Measurements from ENCODE around the gene PALS1.

The PALS1 gene

DNA sequence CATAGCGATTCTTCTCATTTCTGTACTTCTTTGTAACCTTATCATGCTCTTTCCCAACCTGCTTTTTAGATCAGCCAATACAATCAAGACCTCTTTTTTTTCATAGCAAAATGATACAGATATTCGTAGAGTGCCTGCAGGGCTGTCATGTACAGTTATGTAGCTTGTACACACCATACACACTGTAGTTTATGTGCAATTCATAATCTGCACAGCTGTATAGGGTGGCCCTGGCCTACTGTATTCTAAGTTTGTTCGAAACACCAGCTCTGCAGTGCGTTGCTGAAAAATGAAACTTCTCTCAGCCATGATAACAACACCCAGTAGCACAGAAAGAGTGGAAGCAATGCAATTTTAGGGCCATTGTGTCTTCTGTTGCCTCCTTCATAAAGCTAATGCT is 15.7 kb upstream of the PALS1 start:
- H4K20me1 ChIP-seq (ENCODE audit: insufficient read depth, low read length) = no peaks in the 10 kb centered on the region
- no peak overlapping the region for H3K4me2 ChIP-seq (ENCODE audit: low read depth, low read length)
- H3K36me3 ChIP-seq (replicated peaks; ENCODE audit: insufficient read depth, low read length) = no peaks in the 10 kb centered on the region
- H2AFZ ChIP-seq (ENCODE audit: low read length) = no peak overlapping the region
- no peak overlapping the region for H3K27ac ChIP-seq (ENCODE audit: low read length)
- TF ChIP-seq, protein P1, sequence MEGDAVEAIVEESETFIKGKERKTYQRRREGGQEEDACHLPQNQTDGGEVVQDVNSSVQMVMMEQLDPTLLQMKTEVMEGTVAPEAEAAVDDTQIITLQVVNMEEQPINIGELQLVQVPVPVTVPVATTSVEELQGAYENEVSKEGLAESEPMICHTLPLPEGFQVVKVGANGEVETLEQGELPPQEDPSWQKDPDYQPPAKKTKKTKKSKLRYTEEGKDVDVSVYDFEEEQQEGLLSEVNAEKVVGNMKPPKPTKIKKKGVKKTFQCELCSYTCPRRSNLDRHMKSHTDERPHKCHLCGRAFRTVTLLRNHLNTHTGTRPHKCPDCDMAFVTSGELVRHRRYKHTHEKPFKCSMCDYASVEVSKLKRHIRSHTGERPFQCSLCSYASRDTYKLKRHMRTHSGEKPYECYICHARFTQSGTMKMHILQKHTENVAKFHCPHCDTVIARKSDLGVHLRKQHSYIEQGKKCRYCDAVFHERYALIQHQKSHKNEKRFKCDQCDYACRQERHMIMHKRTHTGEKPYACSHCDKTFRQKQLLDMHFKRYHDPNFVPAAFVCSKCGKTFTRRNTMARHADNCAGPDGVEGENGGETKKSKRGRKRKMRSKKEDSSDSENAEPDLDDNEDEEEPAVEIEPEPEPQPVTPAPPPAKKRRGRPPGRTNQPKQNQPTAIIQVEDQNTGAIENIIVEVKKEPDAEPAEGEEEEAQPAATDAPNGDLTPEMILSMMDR (IDR thresholded peaks at IDR 0.05; ENCODE audit: low read length) = no peak
- TF ChIP-seq EZH2 (optimal IDR thresholded peaks at IDR 0.05; ENCODE audit: low read depth, low read length) (no peak), EZH2phosphoT487 (IDR thresholded peaks at IDR 0.05; ENCODE audit: low read length) (no peak)
- no peaks in the 10 kb centered on the region for H3K4me1 ChIP-seq (ENCODE audit: low read length)
- no peaks in the 10 kb centered on the region for H3F3A ChIP-seq (ENCODE audit: insufficient read depth, low read length)
- no peak overlapping the region for H3K4me3 ChIP-seq (ENCODE audit: low read length)
- H3K9ac ChIP-seq (ENCODE audit: low read length) = no peak overlapping the region
- no peaks in the 10 kb centered on the region for H3K27me3 ChIP-seq (replicated peaks; ENCODE audit: insufficient read depth, low read length)
- no peaks in the 10 kb centered on the region for H3K9me2 ChIP-seq (replicated peaks; ENCODE audit: insufficient read depth, low read length)
- DNase-seq = no peak
- no peaks in the 10 kb centered on the region for H3K9me3 ChIP-seq (replicated peaks; ENCODE audit: insufficient read depth, low read length)
- H3K79me2 ChIP-seq (ENCODE audit: low read length) = no peaks in the 10 kb centered on the region

DNA sequence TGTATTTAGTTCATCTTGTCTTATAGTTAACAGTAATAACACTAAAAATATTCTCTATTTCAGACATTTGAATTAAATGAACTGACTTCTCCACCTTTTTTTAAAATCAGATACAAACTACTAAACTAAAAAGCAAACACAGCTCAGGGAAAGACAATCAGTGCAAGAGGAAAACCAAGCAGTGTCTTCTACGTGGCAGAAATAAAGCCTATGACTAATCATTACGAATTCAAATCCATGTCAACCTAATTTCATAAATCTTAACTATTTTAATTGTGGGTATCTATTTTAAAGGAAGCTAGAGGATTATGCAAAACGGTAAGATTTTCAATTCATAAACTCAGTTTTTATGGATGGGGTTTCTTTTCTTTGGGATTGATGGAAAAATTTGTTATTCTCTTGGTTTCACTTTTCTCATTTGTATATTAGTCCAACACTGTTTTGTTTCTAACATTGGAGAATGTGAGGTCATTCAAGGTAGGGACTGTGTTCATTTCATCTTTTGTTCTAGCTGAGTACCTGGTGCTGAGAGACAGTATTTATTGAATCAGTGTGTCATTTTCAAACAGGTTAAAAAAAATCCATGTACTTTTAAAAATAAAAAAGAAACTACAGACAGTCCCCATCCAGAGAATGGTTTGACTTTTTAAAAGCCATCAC is 12.8 kb upstream of the PALS1 start:
- no peak for TF ChIP-seq EZH2 (optimal IDR thresholded peaks at IDR 0.05; ENCODE audit: low read depth, low read length)
- no peak for TF ChIP-seq EZH2phosphoT487 (IDR thresholded peaks at IDR 0.05; ENCODE audit: low read length)
- TF ChIP-seq, protein P1 (IDR thresholded peaks at IDR 0.05; ENCODE audit: low read length) = no peak
- H3K4me2 ChIP-seq (ENCODE audit: low read depth, low read length) = no peak overlapping the region
- H3K27me3 ChIP-seq (replicated peaks; ENCODE audit: insufficient read depth, low read length) = no peaks in the 10 kb centered on the region
- no peaks in the 10 kb centered on the region for H3K9me3 ChIP-seq (replicated peaks; ENCODE audit: insufficient read depth, low read length)
- H2AFZ ChIP-seq (ENCODE audit: low read length) = no peak overlapping the region
- no peaks in the 10 kb centered on the region for H3K36me3 ChIP-seq (replicated peaks; ENCODE audit: insufficient read depth, low read length)
- H3K4me1 ChIP-seq (ENCODE audit: low read length) = no peaks in the 10 kb centered on the region
- no peaks in the 10 kb centered on the region for H3F3A ChIP-seq (ENCODE audit: insufficient read depth, low read length)
- no peaks in the 10 kb centered on the region for H3K79me2 ChIP-seq (ENCODE audit: low read length)
- H3K4me3 ChIP-seq (ENCODE audit: low read length) = no peak overlapping the region
- DNase-seq = no peak
- H3K9ac ChIP-seq (ENCODE audit: low read length) = no peak overlapping the region
- no peak overlapping the region for H3K27ac ChIP-seq (ENCODE audit: low read length)
- H3K9me2 ChIP-seq (replicated peaks; ENCODE audit: insufficient read depth, low read length) = no peaks in the 10 kb centered on the region
- H4K20me1 ChIP-seq (ENCODE audit: insufficient read depth, low read length) = no peaks in the 10 kb centered on the region

DNA sequence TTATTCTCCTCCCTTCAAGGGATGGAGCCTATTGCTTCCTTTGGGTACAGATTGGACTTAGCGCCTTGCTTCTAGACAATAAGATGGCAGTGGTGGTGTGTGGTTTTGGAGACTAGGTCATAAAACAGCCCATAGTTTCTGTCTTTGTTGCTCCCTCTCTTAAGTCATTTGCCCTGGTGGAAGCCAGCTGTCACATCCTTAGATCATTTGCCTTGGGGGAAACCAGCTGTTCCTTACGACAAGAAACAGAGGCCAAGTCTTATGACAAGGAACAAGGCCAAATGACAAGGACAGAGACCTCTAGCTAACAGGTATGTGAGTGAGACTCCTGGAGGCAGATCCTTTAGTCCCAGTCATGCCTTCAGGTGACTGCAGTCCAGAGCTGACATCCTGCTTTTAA is 9.2 kb upstream of the PALS1 start:
- Histone ChIP-seq H3K27ac (ENCODE audit: low read length) (no peak overlapping the region), H3K9me2 (replicated peaks; ENCODE audit: insufficient read depth, low read length) (no peaks in the 10 kb centered on the region), H3K9ac (ENCODE audit: low read length) (no peak overlapping the region), H3K4me3 (ENCODE audit: low read length) (no peak overlapping the region), H3K9me3 (replicated peaks; ENCODE audit: insufficient read depth, low read length) (no peaks in the 10 kb centered on the region), H3K79me2 (ENCODE audit: low read length) (no peaks in the 10 kb centered on the region), H3K36me3 (replicated peaks; ENCODE audit: insufficient read depth, low read length) (no peaks in the 10 kb centered on the region), H4K20me1 (ENCODE audit: insufficient read depth, low read length) (no peaks in the 10 kb centered on the region), H3K27me3 (replicated peaks; ENCODE audit: insufficient read depth, low read length) (no peaks in the 10 kb centered on the region), H3K4me1 (ENCODE audit: low read length) (no peaks in the 10 kb centered on the region), H3K4me2 (ENCODE audit: low read depth, low read length) (no peak overlapping the region), H2AFZ (ENCODE audit: low read length) (no peak overlapping the region), H3F3A (ENCODE audit: insufficient read depth, low read length) (no peaks in the 10 kb centered on the region)
- no peak for TF ChIP-seq EZH2 (optimal IDR thresholded peaks at IDR 0.05; ENCODE audit: low read depth, low read length)
- TF ChIP-seq, protein P1 (IDR thresholded peaks at IDR 0.05; ENCODE audit: low read length) = no peak
- no peak for TF ChIP-seq EZH2phosphoT487 (IDR thresholded peaks at IDR 0.05; ENCODE audit: low read length)
- DNase-seq = no peak
